ENCODE results near the gene ZCCHC17. TPM values are rescaled to one million over a fixed set of nuclear protein-coding genes. Genes with fewer than 3 reads are reported as not detected.

Gene ZCCHC17
- total and polyA plus RNA-seq, 2 donors (not counting 3 experiments of a cell fraction or from before 2014, with no cell fraction given) = 32.0 to 41.4 TPM

DNA sequence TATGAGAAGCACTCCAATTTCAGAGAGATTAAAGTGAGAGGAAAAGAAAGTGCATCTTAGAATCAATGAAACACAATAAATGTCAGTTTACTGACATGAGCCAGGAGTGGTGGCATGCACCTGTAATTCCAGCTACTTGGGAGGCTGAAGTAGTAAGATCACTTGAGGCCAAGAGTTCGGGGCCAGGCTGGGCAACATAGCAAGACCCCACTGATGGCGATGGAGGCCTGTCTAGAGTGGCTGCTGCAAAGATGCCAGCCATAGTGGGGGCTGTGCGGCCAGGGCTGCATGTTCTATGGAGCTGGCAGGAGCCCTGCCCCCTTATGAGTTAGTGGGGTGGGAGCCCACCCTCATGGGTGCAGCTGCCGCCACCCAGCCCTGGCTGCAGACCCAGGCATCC lies 27.3 kb downstream of the ZCCHC17 start:
- Histone ChIP-seq H3K36me3 (ENCODE audit: control insufficient read depth in 2 of 2, extremely low read depth in 1 of 2, insufficient read depth in 2 of 2, low read length in 2 of 2) (peaks cover 0 to 5% of the 10 kb centered on the region in 2 experiments), H3K4me3 (replicated peaks in 1 of 3; ENCODE audit: insufficient read depth in 1 of 3, low read depth in 1 of 3, low read length in 3 of 3) (no peak overlapping the region), H3K9ac (replicated peaks; ENCODE audit: extremely low read depth, insufficient read depth, low read length) (no peak overlapping the region), H3K27me3 (ENCODE audit: control insufficient read depth in 2 of 2, insufficient read depth in 2 of 2, low read length in 2 of 2) (no peaks in the 10 kb centered on the region), H3K27ac (ENCODE audit: insufficient read depth, low read depth, low read length) (no peak overlapping the region), H3K9me3 (replicated peaks; ENCODE audit: control insufficient read depth, insufficient read depth, low read length) (no peaks in the 10 kb centered on the region), H3K4me1 (ENCODE audit: control insufficient read depth, extremely low read depth, insufficient read depth, low read length) (no peaks in the 10 kb centered on the region), H3K4me2 (ENCODE audit: insufficient read depth, low read length) (no peak overlapping the region), H3K79me2 (ENCODE audit: control insufficient read depth, insufficient read depth, low read length) (no peaks in the 10 kb centered on the region), H3K9me1 (replicated peaks; ENCODE audit: control insufficient read depth, extremely low read depth, insufficient read depth, low read length) (no peaks in the 10 kb centered on the region), H4K20me1 (replicated peaks; ENCODE audit: control insufficient read depth, extremely low read depth, insufficient read depth, low read length) (no peaks in the 10 kb centered on the region), H2AFZ (ENCODE audit: low read depth, low read length) (no peak overlapping the region)
- POLR2A ChIA-PET = interaction anchor here (0.6 kb wide), 1 partner anchor 51 kb away, joined by 3 read pairs; no protein-coding TSS in a partner anchor
- BruUV-seq (replicated peaks) = no TSS peak
- intact Hi-C loops (cut with micrococcal nuclease) = no loop called here
- TF ChIP-seq POLR2A (IDR thresholded peaks at IDR 0.05; ENCODE audit: low read depth, low read length) = no peak
- TF ChIP-seq, protein P1, sequence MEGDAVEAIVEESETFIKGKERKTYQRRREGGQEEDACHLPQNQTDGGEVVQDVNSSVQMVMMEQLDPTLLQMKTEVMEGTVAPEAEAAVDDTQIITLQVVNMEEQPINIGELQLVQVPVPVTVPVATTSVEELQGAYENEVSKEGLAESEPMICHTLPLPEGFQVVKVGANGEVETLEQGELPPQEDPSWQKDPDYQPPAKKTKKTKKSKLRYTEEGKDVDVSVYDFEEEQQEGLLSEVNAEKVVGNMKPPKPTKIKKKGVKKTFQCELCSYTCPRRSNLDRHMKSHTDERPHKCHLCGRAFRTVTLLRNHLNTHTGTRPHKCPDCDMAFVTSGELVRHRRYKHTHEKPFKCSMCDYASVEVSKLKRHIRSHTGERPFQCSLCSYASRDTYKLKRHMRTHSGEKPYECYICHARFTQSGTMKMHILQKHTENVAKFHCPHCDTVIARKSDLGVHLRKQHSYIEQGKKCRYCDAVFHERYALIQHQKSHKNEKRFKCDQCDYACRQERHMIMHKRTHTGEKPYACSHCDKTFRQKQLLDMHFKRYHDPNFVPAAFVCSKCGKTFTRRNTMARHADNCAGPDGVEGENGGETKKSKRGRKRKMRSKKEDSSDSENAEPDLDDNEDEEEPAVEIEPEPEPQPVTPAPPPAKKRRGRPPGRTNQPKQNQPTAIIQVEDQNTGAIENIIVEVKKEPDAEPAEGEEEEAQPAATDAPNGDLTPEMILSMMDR (IDR thresholded peaks at IDR 0.05; ENCODE audit: extremely low read depth in 1 of 2, insufficient read depth in 1 of 2, low read depth in 1 of 2, low read length in 2 of 2) = no peak
- no peak for TF ChIP-seq GATA2 (IDR thresholded peaks at IDR 0.05; ENCODE audit: insufficient read depth, insufficient read length, low read depth, low read length)
- TF ChIP-seq, protein P2, sequence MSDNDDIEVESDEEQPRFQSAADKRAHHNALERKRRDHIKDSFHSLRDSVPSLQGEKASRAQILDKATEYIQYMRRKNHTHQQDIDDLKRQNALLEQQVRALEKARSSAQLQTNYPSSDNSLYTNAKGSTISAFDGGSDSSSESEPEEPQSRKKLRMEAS (IDR thresholded peaks at IDR 0.05; ENCODE audit: insufficient read depth, insufficient read length) = no peak
- no peak for TF ChIP-seq FOS (IDR thresholded peaks at IDR 0.05; ENCODE audit: borderline replicate concordance, insufficient read depth, low read length)
- TF ChIP-seq POLR2AphosphoS5 (IDR thresholded peaks at IDR 0.05; ENCODE audit: insufficient read depth, low read depth, low read length) = no peak
- TF ChIP-seq JUN (IDR thresholded peaks at IDR 0.05; ENCODE audit: borderline replicate concordance, insufficient read depth, insufficient read length, low read depth) = no peak
- TF ChIP-seq EZH2 (IDR thresholded peaks at IDR 0.05; ENCODE audit: borderline replicate concordance, low read depth, low read length, severe bottlenecking) = no peak
- TF ChIP-seq MYC (IDR thresholded peaks at IDR 0.05; ENCODE audit: low read depth, low read length) = no peak
- FAIRE-seq (no peak), DNase-seq (ENCODE audit: low read depth, low spot score) (no peak)
- CTCF ChIA-PET = no interaction called here
- dilution Hi-C loops (cut with MboI; ENCODE audit: extremely low pct_ligation_motif_present, low sequenced_read_pairs) = no loop called here

Data from endothelial cell of umbilical vein (primary cell).